CD4-positive, alpha-beta T cell (primary cell): ENCODE results near the gene HOXC11. TPM values are rescaled to one million over a fixed set of nuclear protein-coding genes. Genes with fewer than 3 reads are reported as not detected.

ENCODE experiments used
- ATAC-seq: fragments of 200-7000 bp; cut with Tn5 transposase; one replicate; pipeline ENCODE4 v1.10.0; 2022; ENCODE audit warnings: mild to moderate bottlenecking; ENCODE audit not compliant: poor library complexity
- CTCF ChIA-PET: fragments of 350-600 bp; sonication (Branson Sonifier 250); formaldehyde crosslinking; loops from one replicate; lab custom pipeline; 2021; ENCODE audit warnings: antibody characterized with exemption, inconsistent platforms; lab: Charles Lee
- POLR2A ChIA-PET: fragments of 350-600 bp; sonication (Branson Sonifier 250); formaldehyde crosslinking; loops from one replicate; lab custom pipeline; 2021; ENCODE audit warnings: antibody characterized with exemption, inconsistent platforms; lab: Charles Lee
- DNase-seq, 14 experiments: peaks; one replicate each; pipeline ENCODE4 v3.0.0-alpha.2; 2013 to 2020; ENCODE audit warnings: mixed read lengths in 2 of 14
- H3K27ac ChIP-seq, 2 donors: one replicate each; pipeline versions ENCODE4 v1.5.1 to v1.7.0; 2013; ENCODE audit warnings: low read length in 2 of 2, low read depth in 1 of 2, mild to moderate bottlenecking in 1 of 2
- H3K27me3 ChIP-seq, 2 experiments: 1 replicate in 1 of 2; 2 replicates in 1 of 2; pipeline versions ENCODE4 v1.6.1 to v1.7.0; 2013; ENCODE audit warnings: low read length in 2 of 2, control low read depth in 1 of 2, mild to moderate bottlenecking in 1 of 2, moderate library complexity in 1 of 2; ENCODE audit not compliant: insufficient read depth in 2 of 2, control insufficient read depth in 1 of 2
- H3K36me3 ChIP-seq: one replicate; pipeline ENCODE4 v1.6.1; 2013; ENCODE audit warnings: low read length, control low read depth; ENCODE audit not compliant: insufficient read depth
- H3K4me1 ChIP-seq: one replicate; pipeline ENCODE4 v1.6.1; 2013; ENCODE audit warnings: low read length, control low read depth; ENCODE audit not compliant: insufficient read depth
- H3K4me3 ChIP-seq: one replicate; pipeline ENCODE4 v1.5.1; 2013; ENCODE audit warnings: mild to moderate bottlenecking, low read length, moderate library complexity
- H3K9me3 ChIP-seq, 2 experiments: 1 replicate in 1 of 2; 2 replicates in 1 of 2; pipeline versions ENCODE4 v1.6.1 to v1.7.0; 2013; ENCODE audit warnings: low read length in 2 of 2, mild to moderate bottlenecking in 2 of 2, control low read depth in 1 of 2, moderate library complexity in 1 of 2; ENCODE audit not compliant: control insufficient read depth in 1 of 2, insufficient read depth in 1 of 2
- H3K27ac Mint-ChIP-seq: one replicate; pipeline ENCODE4 v1.8.0; 2020; ENCODE audit warnings: mixed read lengths
- H3K27me3 Mint-ChIP-seq: one replicate; pipeline ENCODE4 v1.8.0; 2021; ENCODE audit warnings: mixed read lengths
- H3K36me3 Mint-ChIP-seq: one replicate; pipeline ENCODE4 v1.8.0; 2021; ENCODE audit warnings: low read depth, mixed read lengths
- H3K4me1 Mint-ChIP-seq: one replicate; pipeline ENCODE4 v1.8.0; 2021; ENCODE audit warnings: low read depth, mixed read lengths
- H3K4me3 Mint-ChIP-seq: one replicate; pipeline ENCODE4 v1.8.0; 2020; ENCODE audit warnings: mild to moderate bottlenecking, mixed read lengths
- H3K9me3 Mint-ChIP-seq: one replicate; pipeline ENCODE4 v1.8.0; 2020; ENCODE audit warnings: mixed read lengths
- intact Hi-C, 2 experiments: fragments of 100-400 bp; cut with DNase I in 1 of 2; cut with micrococcal nuclease in 1 of 2; formaldehyde crosslinking; loops; one replicate each; pipeline versions ENCODE4 v1.15.1 to v1.9.0; 2023 to 2025; cut with DNase I, micrococcal nuclease
- total RNA-seq, 174 experiments: library from RNA in 2 of 174; stranded (reverse) in 2 of 174; gene quantifications; one replicate each; pipeline ENCODE4 v1.2.3 and lab custom pipeline; 2021 to 2026
- TF ChIP-seq, protein P1 (sequence below): fragments of 200-600 bp; IDR thresholded peaks from one replicate; pipeline ENCODE4 v1.8.0; 2022; ENCODE audit warnings: antibody characterized with exemption, mild to moderate bottlenecking

HOXC11 gene
- total RNA-seq, 2 experiments from 2014 or later, result not detected

DNA sequence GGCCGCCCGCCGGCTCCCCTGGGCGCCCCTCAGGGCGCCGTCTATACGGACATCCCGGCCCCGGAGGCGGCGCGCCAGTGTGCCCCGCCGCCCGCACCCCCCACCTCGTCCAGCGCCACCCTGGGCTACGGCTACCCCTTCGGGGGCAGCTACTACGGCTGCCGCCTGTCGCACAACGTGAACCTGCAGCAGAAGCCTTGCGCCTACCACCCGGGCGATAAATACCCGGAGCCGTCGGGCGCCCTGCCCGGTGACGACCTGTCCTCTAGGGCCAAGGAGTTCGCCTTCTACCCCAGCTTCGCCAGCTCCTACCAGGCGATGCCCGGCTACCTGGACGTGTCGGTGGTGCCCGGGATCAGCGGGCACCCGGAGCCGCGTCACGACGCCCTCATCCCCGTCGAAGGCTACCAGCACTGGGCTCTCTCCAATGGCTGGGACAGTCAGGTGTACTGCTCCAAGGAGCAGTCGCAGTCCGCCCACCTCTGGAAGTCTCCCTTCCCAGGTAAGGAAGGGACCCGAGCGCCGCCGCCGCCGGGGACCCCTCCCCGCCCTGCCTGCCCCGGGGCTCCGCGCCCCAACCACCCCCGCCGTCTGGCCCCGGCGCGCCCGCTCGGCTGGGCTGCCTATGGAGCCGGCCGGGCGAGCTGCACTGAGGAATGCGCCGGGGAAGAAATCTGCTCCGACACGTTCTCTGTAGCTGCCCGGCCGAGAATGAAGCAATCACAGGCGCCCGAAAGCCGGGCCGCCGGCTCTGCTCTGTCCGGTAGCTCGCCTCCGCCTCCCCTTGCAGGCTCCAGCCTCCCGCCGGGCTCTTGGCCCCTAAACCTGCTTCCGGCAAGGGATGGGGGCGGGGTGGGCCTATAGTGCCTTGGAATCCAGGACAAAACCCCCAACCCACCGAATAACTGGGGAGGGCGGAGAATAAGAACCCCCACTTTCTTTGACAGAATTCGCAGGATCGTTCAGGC is 33.5 kb upstream of the HOXC11 start:
- intact Hi-C loops, result no loop called here
- Histone ChIP-seq H3K36me3 (no peaks in the 10 kb centered on the region), H3K9me3 (peaks cover 0 to 38% of the 10 kb centered on the region in 2 experiments), H3K4me1 (peaks cover 19% of the 10 kb centered on the region), H3K4me3 (no peak overlapping the region), H3K27ac (no peak overlapping the region), H3K27me3 (peaks cover 82 to 98% of the 10 kb centered on the region in 2 experiments)
- TF ChIP-seq, protein P1, sequence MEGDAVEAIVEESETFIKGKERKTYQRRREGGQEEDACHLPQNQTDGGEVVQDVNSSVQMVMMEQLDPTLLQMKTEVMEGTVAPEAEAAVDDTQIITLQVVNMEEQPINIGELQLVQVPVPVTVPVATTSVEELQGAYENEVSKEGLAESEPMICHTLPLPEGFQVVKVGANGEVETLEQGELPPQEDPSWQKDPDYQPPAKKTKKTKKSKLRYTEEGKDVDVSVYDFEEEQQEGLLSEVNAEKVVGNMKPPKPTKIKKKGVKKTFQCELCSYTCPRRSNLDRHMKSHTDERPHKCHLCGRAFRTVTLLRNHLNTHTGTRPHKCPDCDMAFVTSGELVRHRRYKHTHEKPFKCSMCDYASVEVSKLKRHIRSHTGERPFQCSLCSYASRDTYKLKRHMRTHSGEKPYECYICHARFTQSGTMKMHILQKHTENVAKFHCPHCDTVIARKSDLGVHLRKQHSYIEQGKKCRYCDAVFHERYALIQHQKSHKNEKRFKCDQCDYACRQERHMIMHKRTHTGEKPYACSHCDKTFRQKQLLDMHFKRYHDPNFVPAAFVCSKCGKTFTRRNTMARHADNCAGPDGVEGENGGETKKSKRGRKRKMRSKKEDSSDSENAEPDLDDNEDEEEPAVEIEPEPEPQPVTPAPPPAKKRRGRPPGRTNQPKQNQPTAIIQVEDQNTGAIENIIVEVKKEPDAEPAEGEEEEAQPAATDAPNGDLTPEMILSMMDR, result no peak
- no peak overlapping the region for H3K4me3 Mint-ChIP-seq
- ATAC-seq (no peak), DNase-seq (no peak)
- peaks cover 90% of the 10 kb centered on the region for H3K27me3 Mint-ChIP-seq
- no peaks in the 10 kb centered on the region for H3K36me3 Mint-ChIP-seq
- H3K27ac Mint-ChIP-seq, result no peak overlapping the region
- H3K9me3 Mint-ChIP-seq, result no peaks in the 10 kb centered on the region
- H3K4me1 Mint-ChIP-seq, result peaks cover 35% of the 10 kb centered on the region
- ChIA-PET CTCF (no interaction called here), POLR2A (no interaction called here)

DNA sequence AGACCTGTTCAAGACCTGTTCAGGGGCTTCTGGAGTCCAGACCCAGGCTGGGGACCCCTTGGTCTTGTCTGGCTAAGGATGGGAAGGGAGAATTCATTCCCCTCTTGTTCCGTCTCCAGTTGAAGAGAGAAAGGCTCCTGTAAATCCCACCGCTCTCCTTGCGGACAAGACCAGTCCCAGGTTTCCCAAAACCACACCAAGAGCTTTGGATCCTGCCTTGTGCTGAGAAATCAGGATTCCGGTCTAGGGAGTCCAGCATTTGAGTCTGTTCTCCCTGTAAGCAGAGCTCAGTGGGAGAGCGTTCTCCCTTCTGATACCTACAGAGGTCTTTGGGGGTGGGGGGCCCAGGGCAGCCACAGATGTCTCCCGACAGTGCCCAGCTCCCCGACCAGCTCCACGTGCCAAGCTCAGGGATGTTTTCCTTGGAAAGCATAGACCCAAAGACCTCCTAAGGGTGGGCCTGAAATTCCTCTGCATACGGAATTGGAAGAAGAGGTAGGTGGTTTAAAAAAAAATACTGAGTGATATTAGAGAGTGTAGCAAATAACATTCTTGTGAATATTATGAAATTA is 32.4 kb upstream of the HOXC11 start:
- TF ChIP-seq, protein P1, result no peak
- intact Hi-C loops, result no loop called here
- peaks cover 90% of the 10 kb centered on the region for H3K27me3 Mint-ChIP-seq
- no peak overlapping the region for H3K4me3 Mint-ChIP-seq
- H3K4me1 Mint-ChIP-seq, result peaks cover 29% of the 10 kb centered on the region
- Histone ChIP-seq H3K4me3 (no peak overlapping the region), H3K9me3 (peaks cover 0 to 44% of the 10 kb centered on the region in 2 experiments), H3K4me1 (peaks cover 21% of the 10 kb centered on the region), H3K36me3 (no peaks in the 10 kb centered on the region), H3K27me3 (peaks cover 82 to 98% of the 10 kb centered on the region in 2 experiments), H3K27ac (no peak overlapping the region)
- POLR2A ChIA-PET, result no interaction called here
- ATAC-seq, result no peak
- H3K27ac Mint-ChIP-seq, result no peak overlapping the region
- CTCF ChIA-PET, result interaction anchor here (0.6 kb wide), 2 partner anchors 68 to 76 kb away, joined by 3 read pairs; partner anchors contain the start of gene HOXC8
- no peak for DNase-seq
- no peaks in the 10 kb centered on the region for H3K9me3 Mint-ChIP-seq
- no peaks in the 10 kb centered on the region for H3K36me3 Mint-ChIP-seq

DNA sequence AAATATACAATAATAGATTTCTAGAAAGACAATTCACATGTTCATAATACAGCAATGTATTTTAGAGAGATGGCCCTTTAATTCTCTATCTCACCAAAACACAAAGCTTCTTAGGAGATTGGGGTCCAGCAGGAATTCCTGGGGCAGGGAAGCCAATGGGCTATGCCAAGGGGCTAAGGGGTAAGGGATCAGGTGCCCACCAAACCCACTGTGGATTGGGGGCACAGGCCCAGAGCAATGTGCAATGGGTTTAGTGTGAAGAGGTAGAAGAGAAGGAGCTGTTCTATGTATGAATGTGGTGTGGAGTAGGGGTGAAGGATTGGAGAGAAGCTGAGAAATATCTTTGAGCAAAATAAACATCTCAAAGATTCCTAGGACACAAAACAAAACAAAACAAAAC is 31.7 kb upstream of the HOXC11 start:
- Histone ChIP-seq H3K36me3 (no peaks in the 10 kb centered on the region), H3K27me3 (peaks cover 82 to 98% of the 10 kb centered on the region in 2 experiments), H3K9me3 (peaks cover 0 to 39% of the 10 kb centered on the region in 2 experiments), H3K4me1 (peaks cover 18% of the 10 kb centered on the region), H3K4me3 (no peak overlapping the region), H3K27ac (no peak overlapping the region)
- DNase-seq (no peak), ATAC-seq (no peak)
- TF ChIP-seq, protein P1, result no peak
- intact Hi-C loops, result no loop called here
- H3K27ac Mint-ChIP-seq, result no peak overlapping the region
- H3K4me1 Mint-ChIP-seq, result peaks cover 23% of the 10 kb centered on the region
- CTCF ChIA-PET, result no interaction called here
- H3K9me3 Mint-ChIP-seq, result no peaks in the 10 kb centered on the region
- POLR2A ChIA-PET, result no interaction called here
- no peak overlapping the region for H3K4me3 Mint-ChIP-seq
- H3K36me3 Mint-ChIP-seq, result no peaks in the 10 kb centered on the region
- peaks cover 90% of the 10 kb centered on the region for H3K27me3 Mint-ChIP-seq
